GM19023 (cell line): Measurements from ENCODE around the gene GLI3.
"Not testable (repeated sequence)": the region's sequence is repeated elsewhere in the genome, so short reads cannot be mapped to it uniquely, and the experiment has no call there.

Source experiments
- ATAC-seq: cut with Tn5 transposase; IDR thresholded peaks from one replicate; pipeline ENCODE4 v1.9.1; 2021; ENCODE audit warnings: mild to moderate bottlenecking, moderate library complexity; ENCODE audit not compliant: unreplicated experiment

GLI3 gene

GRCh38 chr7:42212541-42213090 is 24.4 kb downstream of the GLI3 start:
- no peak for ATAC-seq

GRCh38 chr7:42211938-42212337 is 25.1 kb downstream of the GLI3 start:
- no peak for ATAC-seq

- ATAC-seq, result no peak
These were observed 26.2 kb downstream of the GLI3 start for GRCh38 chr7:42210779-42211178.

- ATAC-seq, result no peak
These were observed 26.7 kb downstream of the GLI3 start for GRCh38 chr7:42210333-42210732.

GRCh38 chr7:42209085-42209484 is 27.9 kb downstream of the GLI3 start:
- ATAC-seq, result not testable (repeated sequence)

- no peak for ATAC-seq
These were observed 28.4 kb downstream of the GLI3 start for GRCh38 chr7:42208572-42208971.

- no peak for ATAC-seq
These were observed 29.6 kb downstream of the GLI3 start for GRCh38 chr7:42207420-42207819.

- no peak for ATAC-seq
These were observed 33.7 kb downstream of the GLI3 start for GRCh38 chr7:42203336-42203735.

- ATAC-seq, result no peak
These were observed 34.4 kb downstream of the GLI3 start for GRCh38 chr7:42202601-42203000.

GRCh38 chr7:42198974-42199668 is 37.9 kb downstream of the GLI3 start:
- no peak for ATAC-seq

- no peak for ATAC-seq
These were observed 38.7 kb downstream of the GLI3 start for GRCh38 chr7:42198296-42198695.

GRCh38 chr7:42197451-42197850 is 39.6 kb downstream of the GLI3 start:
- no peak for ATAC-seq

GRCh38 chr7:42194238-42194637 is 42.8 kb downstream of the GLI3 start:
- no peak for ATAC-seq

GRCh38 chr7:42193471-42194129 is 43.4 kb downstream of the GLI3 start:
- ATAC-seq, result no peak

- ATAC-seq, result no peak
These were observed 44.1 kb downstream of the GLI3 start for GRCh38 chr7:42192851-42193461.

GRCh38 chr7:42192066-42192465 is 44.9 kb downstream of the GLI3 start:
- ATAC-seq, result no peak

- no peak for ATAC-seq
These were observed 47.5 kb downstream of the GLI3 start for GRCh38 chr7:42189535-42189934.

GRCh38 chr7:42186151-42186550 is 50.9 kb downstream of the GLI3 start:
- ATAC-seq, result no peak

- no peak for ATAC-seq
These were observed 51.3 kb downstream of the GLI3 start for GRCh38 chr7:42185726-42186125.

GRCh38 chr7:42183547-42183946 is 53.5 kb downstream of the GLI3 start:
- no peak for ATAC-seq

- no peak for ATAC-seq
These were observed 55.4 kb downstream of the GLI3 start for GRCh38 chr7:42181566-42181965.

GRCh38 chr7:42180806-42181205 is 56.2 kb downstream of the GLI3 start:
- ATAC-seq, result no peak
